PC-9 (cell line): Measurements from ENCODE around the gene MIER2. TPM values are rescaled to one million over a fixed set of nuclear protein-coding genes. Genes with fewer than 3 reads are reported as not detected.

ENCODE experiments used
- BruUV-seq: library from RNA; stranded (reverse); fragments of 400-500 nt; replicated peaks from 2 replicates; lab custom pipeline; 2021; lab: Mats Ljungman, UMichigan
- CTCF ChIA-PET: fragments of 300-600 bp; sonication (Branson Sonifier 250); formaldehyde crosslinking; loops from one replicate; lab custom pipeline; 2022; ENCODE audit warnings: antibody characterized with exemption; lab: Charles Lee
- POLR2A ChIA-PET: fragments of 300-600 bp; sonication (Branson Sonifier 250); formaldehyde crosslinking; loops from one replicate; lab custom pipeline; 2022; ENCODE audit warnings: antibody characterized with exemption; ENCODE audit not compliant: unreplicated experiment; lab: Charles Lee
- DNase-seq, 2 experiments: peaks; one replicate each; pipeline versions ENCODE4 v3.0.0 to v3.0.0-alpha.2; 2015 to 2022; ENCODE audit warnings: mixed read lengths in 1 of 2
- H2AFZ ChIP-seq: fragments of 200-600 bp; sonication (generic); 2 replicates; pipeline ENCODE4 v1.8.1; 2017; ENCODE audit warnings: antibody characterized with exemption
- H3F3A ChIP-seq: fragments of 200-600 bp; sonication (generic); 2 replicates; pipeline ENCODE4 v1.8.1; 2017; ENCODE audit warnings: antibody characterized with exemption, mild to moderate bottlenecking, low read depth; ENCODE audit not compliant: insufficient read depth
- H3K27ac ChIP-seq: fragments of 200-600 bp; sonication (generic); 2 replicates; pipeline ENCODE4 v1.6.1; 2016; ENCODE audit warnings: mixed run types
- H3K27me3 ChIP-seq: fragments of 200-600 bp; sonication (generic); 2 replicates; pipeline ENCODE4 v1.6.1; 2016; ENCODE audit warnings: low read depth, mixed run types; ENCODE audit not compliant: insufficient read depth
- H3K36me3 ChIP-seq: fragments of 200-600 bp; sonication (generic); 2 replicates; pipeline ENCODE4 v1.6.1; 2016; ENCODE audit warnings: low read depth, mixed run types
- H3K4me1 ChIP-seq: fragments of 200-600 bp; sonication (generic); replicated peaks from 2 replicates; pipeline ENCODE4 v1.6.1; 2016; ENCODE audit warnings: mixed run types; ENCODE audit not compliant: insufficient read depth
- H3K4me2 ChIP-seq: fragments of 200-600 bp; sonication (generic); 2 replicates; pipeline ENCODE4 v1.6.1; 2017; ENCODE audit warnings: mixed run types
- H3K4me3 ChIP-seq: fragments of 200-600 bp; sonication (generic); 2 replicates; pipeline ENCODE4 v1.6.1; 2016; ENCODE audit warnings: mixed run types
- H3K79me2 ChIP-seq: fragments of 200-600 bp; sonication (generic); 2 replicates; pipeline ENCODE4 v1.6.1; 2017; ENCODE audit warnings: low read depth, mixed run types
- H3K9me2 ChIP-seq: fragments of 200-600 bp; sonication (generic); 2 replicates; pipeline ENCODE4 v1.8.1; 2017; ENCODE audit warnings: mild to moderate bottlenecking; ENCODE audit not compliant: insufficient read depth
- H3K9me3 ChIP-seq: fragments of 200-600 bp; sonication (generic); 2 replicates; pipeline ENCODE4 v1.8.1; 2016; ENCODE audit warnings: low read depth; ENCODE audit not compliant: insufficient read depth
- H4K20me1 ChIP-seq: fragments of 200-600 bp; sonication (generic); 2 replicates; pipeline ENCODE4 v1.8.1; 2017; ENCODE audit not compliant: insufficient read depth
- CTCF ChIP-seq: fragments of 200-600 bp; sonication (generic); conservative IDR thresholded peaks from 2 replicates; pipeline ENCODE4 v1.6.1; 2017; ENCODE audit warnings: mixed run types, antibody characterized with exemption, mild to moderate bottlenecking, moderate library complexity
- EZH2 ChIP-seq: fragments of 200-600 bp; sonication (generic); IDR thresholded peaks from 2 replicates; pipeline ENCODE4 v1.8.0; 2017; ENCODE audit warnings: antibody characterized with exemption, low read depth
- intact Hi-C: fragments of 100-400 bp; cut with micrococcal nuclease; formaldehyde crosslinking; loops from one replicate; pipeline ENCODE4 v1.10.0; 2022; ENCODE audit not compliant: unreplicated experiment
- total RNA-seq: library from RNA; stranded (reverse); gene quantifications from 2 replicates; pipeline ENCODE4 v1.2.3, GENCODE V29; 2021

The MIER2 gene
- total RNA-seq, 1 experiment from 2014 or later: 25.2 TPM

GRCh38 chr19:374183-374885 is 29.7 kb upstream of the MIER2 start:
- CTCF ChIA-PET: no interaction called here
- no peak overlapping the region for H2AFZ ChIP-seq
- no peak overlapping the region for H3K4me2 ChIP-seq

GRCh38 chr19:373391-374182 is 29.0 kb upstream of the MIER2 start:
- ChIA-PET CTCF (no interaction called here), POLR2A (interaction anchor here (0.6 kb wide), 1 partner anchor 72 kb away, joined by 4 read pairs; no protein-coding TSS in a partner anchor)
- peaks cover 85% of the 10 kb centered on the region for H3K27me3 ChIP-seq
- H3K4me3 ChIP-seq: no peak overlapping the region
- no peak overlapping the region for H3K4me2 ChIP-seq
- H3K27ac ChIP-seq: no peak overlapping the region
- BruUV-seq: no TSS peak
- no peaks in the 10 kb centered on the region for H3F3A ChIP-seq
- DNase-seq: no peak
- H3K9me3 ChIP-seq: no peaks in the 10 kb centered on the region
- H3K4me1 ChIP-seq: no peaks in the 10 kb centered on the region
- H3K36me3 ChIP-seq: no peaks in the 10 kb centered on the region
- H3K9me2 ChIP-seq: no peaks in the 10 kb centered on the region
- H2AFZ ChIP-seq: no peak overlapping the region
- H4K20me1 ChIP-seq: no peaks in the 10 kb centered on the region
- TF ChIP-seq CTCF (no peak), EZH2 (no peak)
- intact Hi-C loops: no loop called here
- no peaks in the 10 kb centered on the region for H3K79me2 ChIP-seq

More at GRCh38 chr19:374183-374885, 29.7 kb upstream of the MIER2 start:
- no peaks in the 10 kb centered on the region for H4K20me1 ChIP-seq
- no peak overlapping the region for H3K4me3 ChIP-seq
- POLR2A ChIA-PET: no interaction called here
- no peaks in the 10 kb centered on the region for H3K79me2 ChIP-seq
- no peaks in the 10 kb centered on the region for H3K4me1 ChIP-seq
- BruUV-seq: no TSS peak
- peak in 1 of 2 experiments; percentile 20 for DNase-seq
- TF ChIP-seq CTCF: no peak
- TF ChIP-seq EZH2: no peak
- H3K27me3 ChIP-seq: peaks cover 84% of the 10 kb centered on the region
- H3K36me3 ChIP-seq: no peaks in the 10 kb centered on the region
- H3K9me3 ChIP-seq: no peaks in the 10 kb centered on the region
- no peak overlapping the region for H3K27ac ChIP-seq
- intact Hi-C loops: no loop called here
- no peaks in the 10 kb centered on the region for H3K9me2 ChIP-seq
- no peaks in the 10 kb centered on the region for H3F3A ChIP-seq

- TF ChIP-seq CTCF (no peak), EZH2 (no peak)
Observed at GRCh38 chr19:372306-372890, 27.8 kb upstream of the MIER2 start.

More at GRCh38 chr19:372306-372890, 27.8 kb upstream of the MIER2 start:
- POLR2A ChIA-PET: no interaction called here
- H4K20me1 ChIP-seq: no peaks in the 10 kb centered on the region
- no peaks in the 10 kb centered on the region for H3K9me2 ChIP-seq
- H3K27ac ChIP-seq: no peak overlapping the region
- intact Hi-C loops: no loop called here
- no peaks in the 10 kb centered on the region for H3F3A ChIP-seq
- no peak for DNase-seq
- CTCF ChIA-PET: interaction anchor here (0.6 kb wide), 1 partner anchor 33 kb away, joined by 5 read pairs; no protein-coding TSS in a partner anchor
- H3K36me3 ChIP-seq: no peaks in the 10 kb centered on the region
- H3K4me2 ChIP-seq: no peak overlapping the region
- no TSS peak for BruUV-seq
- no peak overlapping the region for H3K4me3 ChIP-seq
- no peak overlapping the region for H2AFZ ChIP-seq
- peaks cover 89% of the 10 kb centered on the region for H3K27me3 ChIP-seq
- H3K79me2 ChIP-seq: no peaks in the 10 kb centered on the region
- H3K4me1 ChIP-seq: no peaks in the 10 kb centered on the region
- H3K9me3 ChIP-seq: no peaks in the 10 kb centered on the region
